Ammon's horn (tissue), 1 donor: Measurements from ENCODE around the gene TMEM39A.

Experiments
- DNase-seq: peaks from one replicate; pipeline ENCODE4 v3.0.0-alpha.2; 2016; ENCODE audit warnings: low spot score

Gene TMEM39A

GRCh38 chr3:119400466-119400865, 62.9 kb downstream of the TMEM39A start:
- no peak for DNase-seq

GRCh38 chr3:119396870-119397269, 66.5 kb downstream of the TMEM39A start:
- DNase-seq = no peak

GRCh38 chr3:119395923-119396358, 67.5 kb downstream of the TMEM39A start:
- DNase-seq = no peak

GRCh38 chr3:119388577-119388976, 74.8 kb downstream of the TMEM39A start:
- DNase-seq = no peak

DNA sequence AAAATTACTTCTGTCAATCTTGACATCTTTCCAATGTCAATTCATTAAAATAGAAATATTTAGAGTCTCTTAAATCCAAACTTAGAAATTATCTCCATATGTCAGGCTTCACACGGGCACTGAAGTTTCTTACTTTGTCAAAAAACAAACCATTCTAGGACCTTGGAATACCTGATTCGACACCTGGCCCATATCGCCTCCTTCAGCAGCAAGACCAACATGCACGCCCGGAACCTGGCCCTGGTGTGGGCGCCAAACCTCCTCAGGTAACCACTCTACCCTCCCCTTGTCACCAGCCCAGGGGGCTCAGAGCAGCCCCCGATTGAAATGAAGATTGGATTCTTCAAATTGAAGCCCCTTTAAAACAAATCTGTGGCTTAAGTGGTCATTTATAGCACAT, 81.3 kb downstream of the TMEM39A start:
- DNase-seq = no peak

GRCh38 chr3:119380697-119381096, 82.7 kb downstream of the TMEM39A start:
- DNase-seq = no peak
